Measurements from ENCODE around the gene RAB11FIP3.

Gene RAB11FIP3

GRCh38 chr16:510066-510825 is 84.8 kb downstream of the RAB11FIP3 start:
- H3K27me3 ChIP-seq (ENCODE audit: insufficient read depth, low read length): no peaks in the 10 kb centered on the region
- no peaks in the 10 kb centered on the region for H3K4me1 ChIP-seq (ENCODE audit: control insufficient read depth, insufficient read depth, low read length, unreplicated experiment)
- no peak overlapping the region for H2AFZ ChIP-seq (ENCODE audit: low read length, unreplicated experiment)
- H3K4me3 ChIP-seq (ENCODE audit: low read depth, low read length): no peak overlapping the region
- no peaks in the 10 kb centered on the region for H3K36me3 ChIP-seq (ENCODE audit: insufficient read depth, low read length)
- no peak overlapping the region for H3K27ac ChIP-seq (ENCODE audit: low read depth, low read length)
- no peaks in the 10 kb centered on the region for H3K79me2 ChIP-seq (ENCODE audit: control insufficient read depth, insufficient read depth, low read length, unreplicated experiment)

GRCh38 chr16:512802-513201 is 87.4 kb downstream of the RAB11FIP3 start:
- Histone ChIP-seq H3K36me3 (ENCODE audit: insufficient read depth, low read length) (no peaks in the 10 kb centered on the region), H3K4me3 (ENCODE audit: low read depth, low read length) (no peak overlapping the region), H3K79me2 (ENCODE audit: control insufficient read depth, insufficient read depth, low read length, unreplicated experiment) (no peaks in the 10 kb centered on the region), H3K27me3 (ENCODE audit: insufficient read depth, low read length) (no peaks in the 10 kb centered on the region), H2AFZ (ENCODE audit: low read length, unreplicated experiment) (no peak overlapping the region), H3K27ac (ENCODE audit: low read depth, low read length) (no peak overlapping the region), H3K4me1 (ENCODE audit: control insufficient read depth, insufficient read depth, low read length, unreplicated experiment) (no peaks in the 10 kb centered on the region)

GRCh38 chr16:513950-514349 is 88.5 kb downstream of the RAB11FIP3 start:
- H3K36me3 ChIP-seq (ENCODE audit: insufficient read depth, low read length): no peaks in the 10 kb centered on the region
- H3K27ac ChIP-seq (ENCODE audit: low read depth, low read length): no peak overlapping the region
- H3K79me2 ChIP-seq (ENCODE audit: control insufficient read depth, insufficient read depth, low read length, unreplicated experiment): no peaks in the 10 kb centered on the region
- no peak overlapping the region for H3K4me3 ChIP-seq (ENCODE audit: low read depth, low read length)
- H3K27me3 ChIP-seq (ENCODE audit: insufficient read depth, low read length): no peaks in the 10 kb centered on the region
- H3K4me1 ChIP-seq (ENCODE audit: control insufficient read depth, insufficient read depth, low read length, unreplicated experiment): no peaks in the 10 kb centered on the region
- no peak overlapping the region for H2AFZ ChIP-seq (ENCODE audit: low read length, unreplicated experiment)

- no peaks in the 10 kb centered on the region for H3K27me3 ChIP-seq (ENCODE audit: insufficient read depth, low read length)
- no peaks in the 10 kb centered on the region for H3K4me1 ChIP-seq (ENCODE audit: control insufficient read depth, insufficient read depth, low read length, unreplicated experiment)
- no peaks in the 10 kb centered on the region for H3K79me2 ChIP-seq (ENCODE audit: control insufficient read depth, insufficient read depth, low read length, unreplicated experiment)
- H3K36me3 ChIP-seq (ENCODE audit: insufficient read depth, low read length): 0 out of 2 replicates have a peak, but pooled peaks cover 4% of the 10 kb centered on the region
- H2AFZ ChIP-seq (ENCODE audit: low read length, unreplicated experiment): no peak overlapping the region
- no peak overlapping the region for H3K27ac ChIP-seq (ENCODE audit: low read depth, low read length)
- no peak overlapping the region for H3K4me3 ChIP-seq (ENCODE audit: low read depth, low read length)
Measured at GRCh38 chr16:515175-515938, 89.9 kb downstream of the RAB11FIP3 start.

GRCh38 chr16:515939-516226 is 90.4 kb downstream of the RAB11FIP3 start:
- Histone ChIP-seq H3K79me2 (ENCODE audit: control insufficient read depth, insufficient read depth, low read length, unreplicated experiment) (no peaks in the 10 kb centered on the region), H3K4me3 (ENCODE audit: low read depth, low read length) (no peak overlapping the region), H3K36me3 (ENCODE audit: insufficient read depth, low read length) (0 out of 2 replicates have a peak, but pooled peaks cover 4% of the 10 kb centered on the region), H3K4me1 (ENCODE audit: control insufficient read depth, insufficient read depth, low read length, unreplicated experiment) (no peaks in the 10 kb centered on the region), H3K27ac (ENCODE audit: low read depth, low read length) (no peak overlapping the region), H3K27me3 (ENCODE audit: insufficient read depth, low read length) (no peaks in the 10 kb centered on the region), H2AFZ (ENCODE audit: low read length, unreplicated experiment) (no peak overlapping the region)

GRCh38 chr16:516301-516700 is 90.9 kb downstream of the RAB11FIP3 start:
- no peak overlapping the region for H3K27ac ChIP-seq (ENCODE audit: low read depth, low read length)
- 0 out of 2 replicates have a peak, but pooled peaks cover 4% of the 10 kb centered on the region for H3K36me3 ChIP-seq (ENCODE audit: insufficient read depth, low read length)
- H2AFZ ChIP-seq (ENCODE audit: low read length, unreplicated experiment): no peak overlapping the region
- H3K4me1 ChIP-seq (ENCODE audit: control insufficient read depth, insufficient read depth, low read length, unreplicated experiment): no peaks in the 10 kb centered on the region
- no peak overlapping the region for H3K4me3 ChIP-seq (ENCODE audit: low read depth, low read length)
- no peaks in the 10 kb centered on the region for H3K79me2 ChIP-seq (ENCODE audit: control insufficient read depth, insufficient read depth, low read length, unreplicated experiment)
- no peaks in the 10 kb centered on the region for H3K27me3 ChIP-seq (ENCODE audit: insufficient read depth, low read length)

GRCh38 chr16:518858-519257 is 93.4 kb downstream of the RAB11FIP3 start:
- H3K4me1 ChIP-seq (ENCODE audit: control insufficient read depth, insufficient read depth, low read length, unreplicated experiment): peaks cover under 1% of the 10 kb centered on the region
- peaks cover under 1% of the 10 kb centered on the region for H3K79me2 ChIP-seq (ENCODE audit: control insufficient read depth, insufficient read depth, low read length, unreplicated experiment)
- H3K27me3 ChIP-seq (ENCODE audit: insufficient read depth, low read length): no peaks in the 10 kb centered on the region
- H3K27ac ChIP-seq (ENCODE audit: low read depth, low read length): no peak overlapping the region
- no peak overlapping the region for H3K4me3 ChIP-seq (ENCODE audit: low read depth, low read length)
- H2AFZ ChIP-seq (ENCODE audit: low read length, unreplicated experiment): no peak overlapping the region
- 0 out of 2 replicates have a peak, but pooled peaks cover 4% of the 10 kb centered on the region for H3K36me3 ChIP-seq (ENCODE audit: insufficient read depth, low read length)

- H3K4me3 ChIP-seq (ENCODE audit: low read depth, low read length): no peak overlapping the region
- H2AFZ ChIP-seq (ENCODE audit: low read length, unreplicated experiment): no peak overlapping the region
- peaks cover 6% of the 10 kb centered on the region for H3K4me1 ChIP-seq (ENCODE audit: control insufficient read depth, insufficient read depth, low read length, unreplicated experiment)
- no peaks in the 10 kb centered on the region for H3K27me3 ChIP-seq (ENCODE audit: insufficient read depth, low read length)
- no peak overlapping the region for H3K27ac ChIP-seq (ENCODE audit: low read depth, low read length)
- peaks cover 6% of the 10 kb centered on the region for H3K79me2 ChIP-seq (ENCODE audit: control insufficient read depth, insufficient read depth, low read length, unreplicated experiment)
- 0 out of 2 replicates have a peak, but pooled peaks cover 4% of the 10 kb centered on the region for H3K36me3 ChIP-seq (ENCODE audit: insufficient read depth, low read length)
Measured at GRCh38 chr16:519425-519824, 94.0 kb downstream of the RAB11FIP3 start.

- H3K27ac ChIP-seq (ENCODE audit: low read depth, low read length): no peak overlapping the region
Measured at GRCh38 chr16:519841-520687, 94.6 kb downstream of the RAB11FIP3 start.

GRCh38 chr16:520847-521246 is 95.4 kb downstream of the RAB11FIP3 start:
- H3K79me2 ChIP-seq (ENCODE audit: control insufficient read depth, insufficient read depth, low read length, unreplicated experiment): peaks cover 9% of the 10 kb centered on the region
- no peak overlapping the region for H2AFZ ChIP-seq (ENCODE audit: low read length, unreplicated experiment)
- 0 out of 2 replicates have a peak, but pooled peaks cover 4% of the 10 kb centered on the region for H3K36me3 ChIP-seq (ENCODE audit: insufficient read depth, low read length)
- H3K4me1 ChIP-seq (ENCODE audit: control insufficient read depth, insufficient read depth, low read length, unreplicated experiment): peaks cover 19% of the 10 kb centered on the region
- no peak overlapping the region for H3K27ac ChIP-seq (ENCODE audit: low read depth, low read length)
- no peaks in the 10 kb centered on the region for H3K27me3 ChIP-seq (ENCODE audit: insufficient read depth, low read length)
- H3K4me3 ChIP-seq (ENCODE audit: low read depth, low read length): no peak overlapping the region

More at GRCh38 chr16:519841-520687, 94.6 kb downstream of the RAB11FIP3 start:
- H3K27me3 ChIP-seq (ENCODE audit: insufficient read depth, low read length): no peaks in the 10 kb centered on the region
- peaks cover 13% of the 10 kb centered on the region for H3K4me1 ChIP-seq (ENCODE audit: control insufficient read depth, insufficient read depth, low read length, unreplicated experiment)
- H3K79me2 ChIP-seq (ENCODE audit: control insufficient read depth, insufficient read depth, low read length, unreplicated experiment): peaks cover 8% of the 10 kb centered on the region
- H2AFZ ChIP-seq (ENCODE audit: low read length, unreplicated experiment): no peak overlapping the region
- H3K36me3 ChIP-seq (ENCODE audit: insufficient read depth, low read length): 0 out of 2 replicates have a peak, but pooled peaks cover 4% of the 10 kb centered on the region
- no peak overlapping the region for H3K4me3 ChIP-seq (ENCODE audit: low read depth, low read length)
